GM23338 (cell line): ENCODE results near the gene ABAT. TPM values are rescaled to one million over a fixed set of nuclear protein-coding genes. Genes with fewer than 3 reads are reported as not detected.

ENCODE experiments used
- ATAC-seq: fragments of 200-7000 bp; cut with Tn5 transposase; 3 replicates; pipeline ENCODE4 v1.9.1; 2020
- DNase-seq: peaks from one replicate; pipeline ENCODE4 v3.0.0-alpha.2; 2015; ENCODE audit warnings: low spot score
- H2AFZ ChIP-seq: fragments of 200-600 bp; sonication (generic); 2 replicates; pipeline ENCODE4 v1.8.0; 2016; ENCODE audit warnings: antibody characterized with exemption, mild to moderate bottlenecking, moderate library complexity
- H3F3A ChIP-seq: fragments of 200-600 bp; sonication (generic); replicated peaks from 2 replicates; pipeline ENCODE4 v1.8.0; 2017; ENCODE audit warnings: antibody characterized with exemption, mixed run types, low read depth
- H3K27ac ChIP-seq: fragments of 200-600 bp; sonication (generic); 2 replicates; pipeline ENCODE4 v1.6.1; 2016; ENCODE audit warnings: low read depth
- H3K27me3 ChIP-seq: fragments of 200-600 bp; sonication (generic); 2 replicates; pipeline ENCODE4 v1.8.0; 2016; ENCODE audit warnings: mild to moderate bottlenecking, mixed run types, moderate library complexity; ENCODE audit not compliant: insufficient read depth
- H3K36me3 ChIP-seq: fragments of 200-600 bp; sonication (generic); 2 replicates; pipeline ENCODE4 v1.8.0; 2016; ENCODE audit warnings: mild to moderate bottlenecking; ENCODE audit not compliant: insufficient read depth
- H3K4me1 ChIP-seq: fragments of 200-600 bp; sonication (generic); 2 replicates; pipeline ENCODE4 v1.8.0; 2016; ENCODE audit warnings: mild to moderate bottlenecking, moderate library complexity; ENCODE audit not compliant: insufficient read depth
- H3K4me2 ChIP-seq: fragments of 200-600 bp; sonication (generic); 2 replicates; pipeline ENCODE4 v1.7.1; 2017; ENCODE audit warnings: mixed run types
- H3K4me3 ChIP-seq: fragments of 200-600 bp; sonication (generic); 2 replicates; pipeline ENCODE4 v1.6.1; 2016; ENCODE audit warnings: mixed run types
- H3K79me2 ChIP-seq: fragments of 200-600 bp; sonication (generic); replicated peaks from 2 replicates; pipeline ENCODE4 v1.8.0; 2017; ENCODE audit warnings: mild to moderate bottlenecking; ENCODE audit not compliant: insufficient read depth
- H3K9me2 ChIP-seq: fragments of 200-600 bp; sonication (generic); 2 replicates; pipeline ENCODE4 v1.8.0; 2017; ENCODE audit not compliant: insufficient read depth
- H4K20me1 ChIP-seq: fragments of 200-600 bp; sonication (generic); replicated peaks from 2 replicates; pipeline ENCODE4 v1.8.0; 2017; ENCODE audit warnings: mild to moderate bottlenecking; ENCODE audit not compliant: insufficient read depth
- H3K27ac Mint-ChIP-seq: 2 replicates; pipeline ENCODE4 v1.8.0; 2020; ENCODE audit warnings: inconsistent platforms, mild to moderate bottlenecking, moderate library complexity, mixed read lengths
- H3K27me3 Mint-ChIP-seq: 3 replicates; pipeline ENCODE4 v1.8.0; 2022; ENCODE audit warnings: low read depth, mild to moderate bottlenecking, moderate library complexity, mixed read lengths, inconsistent platforms; ENCODE audit not compliant: insufficient read depth, poor library complexity
- H3K36me3 Mint-ChIP-seq: 3 replicates; pipeline ENCODE4 v1.8.0; 2021; ENCODE audit warnings: low read depth, mild to moderate bottlenecking, inconsistent platforms, moderate library complexity, mixed read lengths
- H3K4me1 Mint-ChIP-seq: 3 replicates; pipeline ENCODE4 v1.8.0; 2020; ENCODE audit warnings: mild to moderate bottlenecking, inconsistent platforms, mixed read lengths
- H3K4me3 Mint-ChIP-seq: 3 replicates; pipeline ENCODE4 v1.8.0; 2021; ENCODE audit warnings: moderate library complexity, mild to moderate bottlenecking, inconsistent platforms, mixed read lengths
- H3K9me3 Mint-ChIP-seq: 3 replicates; pipeline ENCODE4 v1.8.0; 2020; ENCODE audit warnings: moderate library complexity, mild to moderate bottlenecking, inconsistent platforms, mixed read lengths
- CTCF ChIP-seq, 2 experiments: fragments of 200-600 bp in 1 of 2; sonication (generic) in 1 of 2; conservative IDR thresholded peaks; 2 replicates each; pipeline versions ENCODE4 v1.5.1 to v1.6.1; 2016 to 2017; ENCODE audit warnings: antibody characterized with exemption in 2 of 2, low read depth in 2 of 2, mild to moderate bottlenecking in 2 of 2, moderate library complexity in 1 of 2
- ETS1 ChIP-seq: IDR thresholded peaks from 2 replicates; pipeline ENCODE4 v1.6.1; 2016; ENCODE audit warnings: antibody characterized with exemption
- EZH2phosphoT487 ChIP-seq: fragments of 200-600 bp; sonication (generic); IDR thresholded peaks from one replicate; pipeline ENCODE4 v1.8.1; 2018; ENCODE audit warnings: antibody characterized with exemption; ENCODE audit not compliant: unreplicated experiment
- JUNB ChIP-seq: IDR thresholded peaks from one replicate; pipeline ENCODE4 v1.6.1; 2016; ENCODE audit warnings: antibody characterized with exemption; ENCODE audit not compliant: unreplicated experiment
- NANOG ChIP-seq: IDR thresholded peaks from 2 replicates; pipeline ENCODE4 v1.6.1; 2016; ENCODE audit warnings: antibody characterized with exemption, borderline replicate concordance
- REST ChIP-seq: IDR thresholded peaks from one replicate; pipeline ENCODE4 v1.6.1; 2018; ENCODE audit warnings: antibody characterized with exemption; ENCODE audit not compliant: unreplicated experiment
- STAT1 ChIP-seq: IDR thresholded peaks from one replicate; pipeline ENCODE4 v1.6.1; 2016; ENCODE audit warnings: antibody characterized with exemption; ENCODE audit not compliant: unreplicated experiment
- ZNF114 ChIP-seq: fragments of 250-450 bp; sonication (Bioruptor Pico); IDR thresholded peaks from 2 replicates; pipeline ENCODE4 v1.5.0; 2020; ENCODE audit warnings: mild to moderate bottlenecking, moderate library complexity
- ZNF331 ChIP-seq: fragments of 250-450 bp; sonication (Bioruptor Pico); IDR thresholded peaks from 2 replicates; pipeline ENCODE4 v1.5.0; 2020; ENCODE audit warnings: low read depth, mild to moderate bottlenecking, moderate library complexity
- polyA plus RNA-seq: library from polyadenylated mRNA; unstranded; fragments of >200 nt; fragmentation: Nextera tagmentation; extraction: Ambion mirVana; gene quantifications from 2 replicates; pipeline ENCODE4 v1.2.1, GENCODE V29; 2016
- total RNA-seq: library from RNA; depleted of rRNA; stranded (reverse); fragments of >200 nt; shearing (Covaris generic); gene quantifications from 2 replicates; pipeline ENCODE4 v1.2.3, GENCODE V29; 2014

ABAT gene
- total and polyA plus RNA-seq, 2 experiments from 2014 or later: 4.4 to 8.8 TPM

GRCh38 chr16:8645141-8645521 is 29.3 kb upstream of the ABAT start (continued):
- no peak for TF ChIP-seq CTCF (conservative IDR thresholded peaks at IDR 0.05; ENCODE audit: low read depth in 2 of 2)
- TF ChIP-seq EZH2phosphoT487: no peak
- no peak for TF ChIP-seq ETS1

GRCh38 chr16:8645831-8646230 is 28.6 kb upstream of the ABAT start:
- H3K36me3 ChIP-seq: peaks cover 40% of the 10 kb centered on the region
- DNase-seq: no peak
- no peak for ATAC-seq

GRCh38 chr16:8646326-8647053 is 27.9 kb upstream of the ABAT start:
- Mint-ChIP-seq H3K4me3 (no peak overlapping the region), H3K4me1 (peaks cover 2% of the 10 kb centered on the region), H3K36me3 (peaks cover 76% of the 10 kb centered on the region), H3K27ac (no peak overlapping the region), H3K27me3 (peaks cover 7% of the 10 kb centered on the region), H3K9me3 (no peaks in the 10 kb centered on the region)
- Histone ChIP-seq H3K27ac (no peak overlapping the region), H3F3A (no peaks in the 10 kb centered on the region; the same call in 1 of the 2 replicates), H3K4me2 (no peak overlapping the region), H2AFZ (no peak overlapping the region), H3K4me3 (no peak overlapping the region), H3K36me3 (peaks cover 40% of the 10 kb centered on the region), H4K20me1 (peaks cover 4% of the 10 kb centered on the region; the same call in 1 of the 2 replicates), H3K27me3 (no peaks in the 10 kb centered on the region), H3K9me2 (no peaks in the 10 kb centered on the region), H3K79me2 (no peaks in the 10 kb centered on the region; the same call in 1 of the 2 replicates), H3K4me1 (0 out of 2 replicates have a peak, but pooled peaks cover 2% of the 10 kb centered on the region)
- DNase-seq: no peak
- TF ChIP-seq REST (no peak), NANOG (no peak), JUNB (no peak), ZNF331 (CRISPR knock-in tag) (no peak), ZNF114 (CRISPR knock-in tag) (no peak), CTCF (conservative IDR thresholded peaks at IDR 0.05; ENCODE audit: low read depth in 2 of 2) (no peak)
- ATAC-seq: no peak

More at GRCh38 chr16:8645831-8646230, 28.6 kb upstream of the ABAT start:
- no peak for TF ChIP-seq STAT1
- no peaks in the 10 kb centered on the region for H3K9me3 Mint-ChIP-seq
- Histone ChIP-seq H3K27me3 (no peaks in the 10 kb centered on the region), H3F3A (no peaks in the 10 kb centered on the region), H3K79me2 (no peaks in the 10 kb centered on the region; the same call in 1 of the 2 replicates), H2AFZ (no peak overlapping the region), H3K9me2 (no peaks in the 10 kb centered on the region), H3K4me3 (no peak overlapping the region), H3K4me2 (no peak overlapping the region), H3K4me1 (no peaks in the 10 kb centered on the region), H3K27ac (no peak overlapping the region), H4K20me1 (peaks cover 4% of the 10 kb centered on the region; the same call in 1 of the 2 replicates)
- peaks cover 5% of the 10 kb centered on the region for H3K27me3 Mint-ChIP-seq
- H3K4me1 Mint-ChIP-seq: no peaks in the 10 kb centered on the region
- no peak overlapping the region for H3K27ac Mint-ChIP-seq
- no peak overlapping the region for H3K4me3 Mint-ChIP-seq
- H3K36me3 Mint-ChIP-seq: peaks cover 83% of the 10 kb centered on the region
